Small intestine (tissue), 7 donors: ENCODE results near the gene MAST3. TPM values are rescaled to one million over a fixed set of nuclear protein-coding genes. Genes with fewer than 3 reads are reported as not detected.

Experiments used
- DNase-seq, 2 donors: peaks; one replicate each; pipeline versions ENCODE4 v3.0.0 to v3.0.0-alpha.2; 2013
- FAIRE-seq: peaks from 2 replicates; lab custom pipeline; 2012; peaks lifted over from hg19 to GRCh38; lab: Jason Lieb, UNC
- H3K27ac ChIP-seq, 3 donors: one replicate each; pipeline ENCODE4 v1.5.1; 2013; ENCODE audit warnings: low read length in 2 of 3, mild to moderate bottlenecking in 2 of 3, control low read depth in 1 of 3, inconsistent platforms in 1 of 3, low read depth in 1 of 3, moderate library complexity in 1 of 3
- H3K27me3 ChIP-seq, 3 donors: one replicate each; pipeline ENCODE4 v1.6.1; 2013; ENCODE audit warnings: low read length in 3 of 3, inconsistent platforms in 1 of 3; ENCODE audit not compliant: control insufficient read depth in 3 of 3, insufficient read depth in 3 of 3
- H3K36me3 ChIP-seq, 3 donors: one replicate each; pipeline ENCODE4 v1.6.1; 2013; ENCODE audit warnings: low read length in 3 of 3, inconsistent platforms in 1 of 3, low read depth in 1 of 3, mild to moderate bottlenecking in 1 of 3, moderate library complexity in 1 of 3; ENCODE audit not compliant: control insufficient read depth in 3 of 3, insufficient read depth in 2 of 3
- H3K4me1 ChIP-seq, 3 donors: one replicate each; pipeline ENCODE4 v1.6.1; 2013; ENCODE audit warnings: low read length in 2 of 3, inconsistent platforms in 1 of 3, low read depth in 1 of 3, mild to moderate bottlenecking in 1 of 3, moderate library complexity in 1 of 3; ENCODE audit not compliant: control insufficient read depth in 3 of 3, insufficient read depth in 2 of 3
- H3K4me3 ChIP-seq, 3 donors: one replicate each; pipeline ENCODE4 v1.5.1; 2013; ENCODE audit warnings: low read length in 3 of 3, control low read depth in 1 of 3, inconsistent platforms in 1 of 3, low read depth in 1 of 3, mild to moderate bottlenecking in 1 of 3, moderate library complexity in 1 of 3
- H3K9me3 ChIP-seq, 2 donors: one replicate each; pipeline ENCODE4 v1.6.1; 2013; ENCODE audit warnings: low read depth in 1 of 2, low read length in 1 of 2; ENCODE audit not compliant: control insufficient read depth in 2 of 2, insufficient read depth in 1 of 2
- WGBS, 3 donors: extraction: QIAGEN DNeasy Blood & Tissue Kit; methylation state at CpG; one replicate each; pipeline ENCODE4 v1.1.7; 2013; 5-methylcytosine and 5-hydroxymethylcytosine counted together
- polyA plus RNA-seq, 4 donors: library from polyadenylated mRNA; stranded (reverse) in 3 of 4; unstranded in 1 of 4; fragments of 200-250 nt in 3 of 4; fragments of 120-200 nt in 1 of 4; gene quantifications; one replicate each; pipeline versions ENCODE4 v1.2.1 to v1.2.3, GENCODE V29; 2013
- donor health status: healthy with polysubstance abuse.
- donor health status: control.
- donor health status: control.
- donor health status: Bipolar disorder and iron deficiency.
- donor health status: healthy.

MAST3 gene
- polyA plus RNA-seq, 4 donors = 9.3 to 34.6 (median 24.9) TPM

GRCh38 chr19:18197306-18197705, 99.7 kb downstream of the MAST3 start:
- H3K27me3 ChIP-seq = no peaks in the 10 kb centered on the region
- H3K4me1 ChIP-seq = peaks cover 3 to 13% (median 9%) of the 10 kb centered on the region in 3 donors
- FAIRE-seq (no peak), DNase-seq (no peak)
- no peak overlapping the region for H3K4me3 ChIP-seq
- H3K27ac ChIP-seq = no peak overlapping the region
- H3K36me3 ChIP-seq = peaks cover 0 to 45% (median 8%) of the 10 kb centered on the region in 3 donors
- 91 to 93% (median 92%) methylated on average over 18 of the region's 18 CpGs for WGBS, 3 donors
- no peaks in the 10 kb centered on the region for H3K9me3 ChIP-seq

GRCh38 chr19:18197941-18198340, 100.4 kb downstream of the MAST3 start:
- Histone ChIP-seq H3K9me3 (no peaks in the 10 kb centered on the region), H3K27me3 (peaks cover 0 to 4% (median 0%) of the 10 kb centered on the region in 3 donors), H3K36me3 (peaks cover 0 to 45% (median 8%) of the 10 kb centered on the region in 3 donors), H3K4me3 (no peak overlapping the region), H3K27ac (no peak overlapping the region), H3K4me1 (peaks cover 3 to 18% (median 9%) of the 10 kb centered on the region in 3 donors)
- DNase-seq = no peak
- 75 to 85% (median 75%) methylated on average over 6 of the region's 6 CpGs for WGBS, 3 donors
- no peak for FAIRE-seq

GRCh38 chr19:18198374-18198773, 100.8 kb downstream of the MAST3 start:
- Histone ChIP-seq H3K36me3 (peaks cover 0 to 45% (median 8%) of the 10 kb centered on the region in 3 donors), H3K4me3 (no peak overlapping the region), H3K27me3 (peaks cover 0 to 8% (median 0%) of the 10 kb centered on the region in 3 donors), H3K27ac (no peak overlapping the region), H3K9me3 (no peaks in the 10 kb centered on the region), H3K4me1 (peaks cover 4 to 22% (median 9%) of the 10 kb centered on the region in 3 donors)
- WGBS, 3 donors = 88 to 93% (median 92%) methylated on average over 6 of the region's 6 CpGs
- no peak for FAIRE-seq
- no peak for DNase-seq

Other genes starting within 250 kb of the MAST3 start
- gene JAK3, start 249.8 kb upstream of the MAST3 start, polyA plus RNA-seq = 1 to 10 TPM in 3 of 4 donors, under 1 TPM in 1; 0.67 to 6.8 (median 2.5) TPM
- 1,000 to 10,000 TPM; 1,464 to 3,671 (median 2,102) TPM for gene RPL18A, start 237.9 kb upstream of the MAST3 start, polyA plus RNA-seq
- under 1 TPM in 3 of 4 donors, not detected in 1; 0.01 to 0.27 (median 0.01) TPM for gene SLC5A5, start 225.8 kb upstream of the MAST3 start, polyA plus RNA-seq
- 100 to 1,000 TPM in 1 of 4 donors, 10 to 100 TPM in 3; 42.2 to 111 (median 67.7) TPM for gene CCDC124, start 164.8 kb upstream of the MAST3 start, polyA plus RNA-seq
- gene KCNN1, start 130.7 kb upstream of the MAST3 start, polyA plus RNA-seq = under 1 TPM in 2 of 4 donors, not detected in 2; 0.24 to 0.41 TPM
- gene ARRDC2, start 89.6 kb upstream of the MAST3 start, polyA plus RNA-seq = 10 to 100 TPM in 3 of 4 donors, 1 to 10 TPM in 1; 6.9 to 31.5 (median 28.4) TPM
- gene IL12RB1, start 10.8 kb upstream of the MAST3 start, polyA plus RNA-seq = 1 to 10 TPM in 2 of 4 donors, under 1 TPM in 2; 0.81 to 2.4 (median 1.3) TPM
- 10 to 100 TPM in 2 of 4 donors, 1 to 10 TPM in 2; 1.6 to 71.3 (median 8.1) TPM for gene PIK3R2, start 55.4 kb downstream of the MAST3 start, polyA plus RNA-seq
- 100 to 1,000 TPM in 2 of 4 donors, 10 to 100 TPM in 2; 51.9 to 480 (median 135) TPM for gene IFI30, start 76.0 kb downstream of the MAST3 start, polyA plus RNA-seq
- gene MPV17L2, start 95.4 kb downstream of the MAST3 start, polyA plus RNA-seq = 10 to 100 TPM in 3 of 4 donors, 1 to 10 TPM in 1; 6.0 to 25.9 (median 17.2) TPM
- 1 to 10 TPM in 3 of 4 donors, under 1 TPM in 1; 0.81 to 6.0 (median 1.9) TPM for gene RAB3A, start 106.3 kb downstream of the MAST3 start, polyA plus RNA-seq
- 1 to 10 TPM in 1 of 4 donors, under 1 TPM in 1, not detected in 2; 0.52 to 1.1 TPM for gene PDE4C, start 128.7 kb downstream of the MAST3 start, polyA plus RNA-seq
- gene IQCN, start 176.7 kb downstream of the MAST3 start, polyA plus RNA-seq = 10 to 100 TPM in 1 of 4 donors, 1 to 10 TPM in 3; 1.5 to 15.2 (median 4.9) TPM
- gene JUND, start 183.8 kb downstream of the MAST3 start, polyA plus RNA-seq = 100 to 1,000 TPM; 129 to 211 (median 162) TPM
- 100 to 1,000 TPM; 102 to 269 (median 186) TPM for gene LSM4, start 225.3 kb downstream of the MAST3 start, polyA plus RNA-seq
- 10 to 100 TPM; 29.1 to 77.9 (median 38.6) TPM for gene PGPEP1, start 242.8 kb downstream of the MAST3 start, polyA plus RNA-seq